A549 (cell line): ENCODE results near the gene SEC61B. TPM values are rescaled to one million over a fixed set of nuclear protein-coding genes. Genes with fewer than 3 reads are reported as not detected.
"Not testable (repeated sequence)": the region's sequence is repeated elsewhere in the genome, so short reads cannot be mapped to it uniquely, and the experiment has no call there.

ENCODE experiments used
- ATAC-seq, 2 experiments: fragments of 200-7000 bp in 1 of 2; fragments of >200 bp in 1 of 2; cut with Nextera tagmentation in 1 of 2; cut with Tn5 transposase in 1 of 2; 3 replicates each; pipeline versions ENCODE4 v1.8.0 to v1.9.1; 2018 to 2020; ENCODE audit warnings: mild to moderate bottlenecking in 1 of 2, moderate library complexity in 1 of 2
- CTCF ChIA-PET: fragments of 300-600 bp; sonication (Branson Sonifier 250); formaldehyde crosslinking; extraction: SDS; loops from one replicate; lab custom pipeline; 2021; ENCODE audit warnings: antibody characterized with exemption, inconsistent platforms; lab: Yijun Ruan, JAX
- POLR2A ChIA-PET: fragments of 350-600 bp; formaldehyde crosslinking; extraction: SDS; loops from one replicate; lab custom pipeline; 2021; ENCODE audit warnings: antibody characterized with exemption, inconsistent platforms; lab: Yijun Ruan, JAX
- DNase-seq, 2 experiments: peaks; one replicate each; pipeline versions ENCODE4 v3.0.0 to v3.0.0-alpha.2; 2011 to 2016; ENCODE audit warnings: low read depth in 1 of 2, low spot score in 1 of 2
- FAIRE-seq: peaks from 2 replicates; lab custom pipeline; 2011; peaks lifted over from hg19 to GRCh38; lab: Jason Lieb, UNC
- H3K27ac ChIP-seq, 2 experiments: fragments of >200 bp; sonication (Bioruptor Twin); formaldehyde crosslinking; 3 replicates each; pipeline ENCODE4 v1.5.1; 2016 to 2017
- H3K4me1 ChIP-seq: fragments of >200 bp; sonication (Bioruptor Twin); formaldehyde crosslinking; 3 replicates; pipeline ENCODE4 v1.6.1; 2016
- H3K4me2 ChIP-seq: fragments of >200 bp; sonication (Bioruptor Twin); formaldehyde crosslinking; 3 replicates; pipeline ENCODE4 v1.6.1; 2016
- H3K4me3 ChIP-seq: fragments of >200 bp; sonication (Bioruptor Twin); formaldehyde crosslinking; 3 replicates; pipeline ENCODE4 v1.5.1; 2016
- H3K9me3 ChIP-seq: fragments of >200 bp; sonication (Bioruptor Twin); formaldehyde crosslinking; 3 replicates; pipeline ENCODE4 v1.6.1; 2016
- CBX8 ChIP-seq: fragments of 200-600 bp; sonication (generic); IDR thresholded peaks from 2 replicates; pipeline ENCODE4 v1.6.1; 2016
- CEBPB ChIP-seq, 2 experiments: fragments of >200 bp in 1 of 2; sonication (Bioruptor Twin) in 1 of 2; formaldehyde crosslinking in 1 of 2; IDR thresholded peaks; 2 replicates each; pipeline ENCODE4 v1.6.1; 2012 to 2016
- CHD2 ChIP-seq: fragments of 150-350 bp; IDR thresholded peaks from 2 replicates; pipeline ENCODE4 v1.6.1; 2014; ENCODE audit warnings: low read length; ENCODE audit not compliant: partially characterized antibody
- FOSL2 ChIP-seq, 2 experiments: fragments of 450-650 bp in 1 of 2; fragments of >200 bp in 1 of 2; sonication (Bioruptor Twin) in 1 of 2; formaldehyde crosslinking; IDR thresholded peaks; 2 replicates each; pipeline versions ENCODE4 v1.5.0 to v1.6.1; 2016 to 2020; ENCODE audit warnings: mild to moderate bottlenecking in 1 of 2, moderate library complexity in 1 of 2
- HOXB5 ChIP-seq: fragments of 250-450 bp; sonication (Bioruptor Pico); IDR thresholded peaks from 2 replicates; pipeline ENCODE4 v1.5.0; 2020; ENCODE audit warnings: mild to moderate bottlenecking, moderate library complexity
- NPAS2 ChIP-seq: fragments of 250-450 bp; sonication (Bioruptor Pico); IDR thresholded peaks from 2 replicates; pipeline ENCODE4 v1.8.0; 2022; ENCODE audit warnings: mild to moderate bottlenecking, moderate library complexity, borderline replicate concordance
- NR3C1 ChIP-seq: fragments of >200 bp; sonication (Bioruptor Twin); formaldehyde crosslinking; IDR thresholded peaks from 3 replicates; pipeline ENCODE4 v1.6.1; 2017
- PHF8 ChIP-seq: fragments of 200-600 bp; sonication (generic); IDR thresholded peaks from 2 replicates; pipeline ENCODE4 v1.6.1; 2016; ENCODE audit warnings: low read depth, mild to moderate bottlenecking, antibody characterized with exemption, moderate library complexity, borderline replicate concordance
- RCOR1 ChIP-seq: fragments of 150-350 bp; IDR thresholded peaks from 2 replicates; pipeline ENCODE4 v1.6.1; 2014; ENCODE audit warnings: antibody characterized with exemption, low read length, low read depth
- RNF2 ChIP-seq: fragments of 200-600 bp; sonication (generic); IDR thresholded peaks from 2 replicates; pipeline ENCODE4 v1.6.1; 2016; ENCODE audit warnings: low read depth, mild to moderate bottlenecking, antibody characterized with exemption, moderate library complexity, borderline replicate concordance
- SREBF2 ChIP-seq: fragments of 450-650 bp; IDR thresholded peaks from 2 replicates; pipeline ENCODE4 v1.6.1; 2014; ENCODE audit warnings: mild to moderate bottlenecking, moderate library complexity
- TFCP2L1 ChIP-seq: fragments of 250-450 bp; sonication (Bioruptor Pico); IDR thresholded peaks from 2 replicates; pipeline ENCODE4 v1.5.0; 2021; ENCODE audit warnings: mild to moderate bottlenecking
- WGBS: methylation state at CpG from one replicate; pipeline ENCODE4 v1.1.6; 2017; ENCODE audit errors: missing lambda C conversion rate; 5-methylcytosine and 5-hydroxymethylcytosine counted together
- polyA plus RNA-seq, 4 experiments: library from polyadenylated mRNA; depleted of rRNA in 3 of 4; stranded (reverse); fragments of >200 nt; fragmentation: RNase III in 1 of 4; extraction: RNeasy Plus Mini Kit Qiagen cat#74134 plus additional on column Dnase treatment in 1 of 4; gene quantifications; 2 replicates in 3 of 4; 3 replicates in 1 of 4; pipeline ENCODE4 v1.2.3, GENCODE V29; 2011 to 2017
- TF ChIP-seq, protein P1 (sequence below): IDR thresholded peaks from 2 replicates; pipeline ENCODE4 v1.6.1; 2012
- TF ChIP-seq, protein P2 (sequence below): fragments of >200 bp; sonication (Bioruptor Twin); formaldehyde crosslinking; IDR thresholded peaks from 2 replicates; pipeline ENCODE4 v1.6.1; 2016
- TF ChIP-seq, protein P3 (sequence below): fragments of 250-450 bp; sonication (Bioruptor Pico); IDR thresholded peaks from 2 replicates; pipeline ENCODE4 v1.5.0; 2020; ENCODE audit warnings: low read depth, mild to moderate bottlenecking, moderate library complexity

SEC61B gene
- polyA plus RNA-seq, 2 of the 4 experiments (the other 2 are of a cell fraction), result 194 to 275 TPM

DNA sequence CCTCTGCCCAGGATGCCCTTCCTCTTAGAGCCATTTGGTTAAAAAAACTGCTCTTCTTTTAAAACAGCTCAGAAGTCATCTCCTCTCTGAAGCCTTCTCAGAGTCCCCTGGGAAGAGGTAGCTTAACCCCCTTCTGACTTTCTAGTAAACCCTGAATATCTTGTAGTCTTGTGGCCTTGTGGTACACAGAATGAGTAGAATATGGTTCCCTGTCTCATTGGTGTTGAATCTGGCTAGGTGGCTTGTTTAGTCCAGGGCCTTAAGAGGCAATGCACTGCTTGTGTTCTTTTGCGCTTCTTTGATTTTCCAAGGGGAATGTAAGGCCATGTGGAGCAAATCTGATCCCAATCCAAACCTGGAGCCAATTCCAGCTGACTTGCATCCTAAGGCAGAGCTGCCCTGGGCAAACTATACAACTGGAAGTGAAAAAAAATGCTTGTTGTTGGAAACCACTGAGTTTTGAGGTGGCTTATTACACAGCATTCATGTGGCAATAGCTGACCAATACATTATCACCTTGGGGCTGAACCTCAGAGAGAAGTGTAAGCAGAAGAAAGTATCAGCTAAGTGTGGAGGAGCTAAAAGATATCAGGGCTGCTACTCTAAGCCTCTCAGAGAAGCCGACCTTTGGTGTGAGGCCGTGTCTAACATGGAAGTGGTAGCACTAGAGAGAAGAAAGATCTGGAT is 31.3 kb upstream of the SEC61B start:
- Histone ChIP-seq H3K9me3 (no peaks in the 10 kb centered on the region), H3K27ac (no peak overlapping the region), H3K4me3 (no peak overlapping the region), H3K4me1 (no peaks in the 10 kb centered on the region), H3K4me2 (no peak overlapping the region)
- ChIA-PET POLR2A (no interaction called here), CTCF (no interaction called here)
- ATAC-seq (no peak), FAIRE-seq (no peak), DNase-seq (no peak)
- 33% methylated on average over 3 of the region's 3 CpGs for WGBS
- TF ChIP-seq CHD2 (no peak), SREBF2 (no peak), HOXB5 (CRISPR knock-in tag) (no peak)
- TF ChIP-seq, protein P1, sequence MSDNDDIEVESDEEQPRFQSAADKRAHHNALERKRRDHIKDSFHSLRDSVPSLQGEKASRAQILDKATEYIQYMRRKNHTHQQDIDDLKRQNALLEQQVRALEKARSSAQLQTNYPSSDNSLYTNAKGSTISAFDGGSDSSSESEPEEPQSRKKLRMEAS, result no peak

DNA sequence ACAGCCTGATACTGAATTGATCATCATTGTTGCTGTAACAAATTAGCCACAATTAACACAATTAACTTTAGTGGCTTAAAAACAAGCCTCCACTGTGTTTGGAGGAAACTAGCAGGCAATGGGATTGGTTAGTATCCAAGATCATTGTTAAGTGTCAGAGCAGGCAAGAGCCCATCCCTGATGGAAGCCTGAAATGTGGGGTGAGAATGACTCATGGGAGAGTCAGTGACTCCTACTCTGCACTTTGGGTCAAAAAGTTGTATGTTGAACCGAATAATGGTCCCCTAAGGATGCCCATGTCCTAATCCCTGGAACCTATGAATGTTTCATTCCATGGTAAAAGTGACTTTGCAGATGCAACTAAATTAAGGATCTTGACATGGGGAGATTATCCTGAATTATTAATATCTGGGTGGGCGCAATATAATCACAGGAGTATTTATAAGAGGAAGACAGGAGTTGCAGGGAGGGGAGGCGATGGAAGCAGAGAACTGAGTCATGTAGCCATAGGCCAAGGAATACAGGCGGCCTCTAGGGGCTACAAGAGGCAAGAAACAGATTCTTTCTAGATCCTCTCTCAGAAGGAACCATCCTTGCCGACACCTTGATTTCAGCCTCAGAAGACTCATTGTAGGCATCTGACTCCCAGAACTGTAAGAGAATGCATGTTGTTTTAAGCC is 29.2 kb upstream of the SEC61B start:
- 33% methylated on average over 5 of the region's 5 CpGs for WGBS
- peak; percentile 43 to 73; a peak in 3 of 6 replicates for ATAC-seq
- POLR2A ChIA-PET, result no interaction called here

DNA sequence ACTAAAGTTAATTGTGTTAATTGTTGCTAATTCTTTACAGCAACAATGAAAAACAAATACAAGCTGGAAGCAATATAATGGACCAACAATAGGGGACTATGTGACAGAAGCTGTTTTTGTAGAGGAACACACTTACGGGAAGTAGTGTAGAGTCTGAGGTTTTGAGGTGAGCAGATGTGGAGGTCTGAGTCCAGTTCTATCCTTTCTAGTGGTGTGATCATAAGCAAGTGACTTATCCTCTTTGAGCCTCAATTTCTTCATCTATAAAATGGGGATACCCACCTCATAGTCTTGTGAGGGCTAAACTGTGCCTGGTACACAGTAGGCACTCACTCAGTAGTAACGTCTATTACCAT is 28.6 kb upstream of the SEC61B start:
- H3K4me2 ChIP-seq, result no peak overlapping the region
- ChIA-PET CTCF (interaction anchor here (8.0 kb wide), 1 partner anchor 7 kb away, joined by 66 read pairs; no protein-coding TSS in a partner anchor), POLR2A (no interaction called here)
- no peak for DNase-seq
- H3K27ac ChIP-seq, result no peak overlapping the region
- no peaks in the 10 kb centered on the region for H3K9me3 ChIP-seq
- no peak for FAIRE-seq
- no peaks in the 10 kb centered on the region for H3K4me1 ChIP-seq
- no peak overlapping the region for H3K4me3 ChIP-seq
- TF ChIP-seq NR3C1 (no peak), CEBPB (IDR thresholded peaks at IDR 0.05) (no peak), CBX8 (no peak), PHF8 (no peak), NPAS2 (CRISPR knock-in tag) (no peak), RCOR1 (no peak)
- TF ChIP-seq, protein P2, sequence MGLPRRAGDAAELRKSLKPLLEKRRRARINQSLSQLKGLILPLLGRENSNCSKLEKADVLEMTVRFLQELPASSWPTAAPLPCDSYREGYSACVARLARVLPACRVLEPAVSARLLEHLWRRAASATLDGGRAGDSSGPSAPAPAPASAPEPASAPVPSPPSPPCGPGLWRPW, result no peak
- TF ChIP-seq, protein P3, sequence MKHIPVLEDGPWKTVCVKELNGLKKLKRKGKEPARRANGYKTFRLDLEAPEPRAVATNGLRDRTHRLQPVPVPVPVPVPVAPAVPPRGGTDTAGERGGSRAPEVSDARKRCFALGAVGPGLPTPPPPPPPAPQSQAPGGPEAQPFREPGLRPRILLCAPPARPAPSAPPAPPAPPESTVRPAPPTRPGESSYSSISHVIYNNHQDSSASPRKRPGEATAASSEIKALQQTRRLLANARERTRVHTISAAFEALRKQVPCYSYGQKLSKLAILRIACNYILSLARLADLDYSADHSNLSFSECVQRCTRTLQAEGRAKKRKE (CRISPR knock-in tag), result no peak
- no peak for ATAC-seq
- 49% methylated on average over 2 of the region's 2 CpGs for WGBS

More for the DNA sequence above, 29.2 kb upstream of the SEC61B start:
- peak in 1 of 2 experiments; percentile 18 for DNase-seq
- TF ChIP-seq FOSL2 (IDR thresholded peaks at IDR 0.05) (no peak), FOSL2 (CRISPR knock-in tag; IDR thresholded peaks at IDR 0.05) (0 out of 2 replicates have a peak, but pooled peaks have one; percentile 15), TFCP2L1 (no peak), RNF2 (no peak)
- TF ChIP-seq, all 56 proteins: peak for 1
- Histone ChIP-seq H3K9me3 (no peaks in the 10 kb centered on the region), H3K27ac (no peak overlapping the region), H3K4me1 (no peaks in the 10 kb centered on the region), H3K4me3 (no peak overlapping the region), H3K4me2 (no peak overlapping the region)
- FAIRE-seq, result no peak
- CTCF ChIA-PET, result interaction anchor here (8.0 kb wide), 1 partner anchor 6 kb away, joined by 66 read pairs; no protein-coding TSS in a partner anchor

DNA sequence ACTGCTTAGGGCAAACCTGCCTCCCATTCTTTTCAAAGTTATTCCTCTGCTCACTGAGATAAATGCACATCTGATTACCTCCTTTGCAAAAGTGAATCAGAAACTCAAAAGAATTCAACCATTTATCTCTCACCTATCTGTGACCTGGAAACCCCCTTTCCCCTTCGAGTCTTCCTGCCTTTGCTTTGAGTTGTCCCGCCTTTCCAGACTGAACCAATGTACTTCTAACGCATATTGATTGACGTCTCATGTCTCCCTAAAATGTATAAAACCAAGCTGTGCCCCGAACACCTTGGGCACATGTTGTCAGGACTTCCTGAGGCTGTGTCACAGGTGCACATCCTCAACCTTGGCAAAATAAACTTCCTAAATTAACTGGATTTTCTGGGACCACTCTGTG is 25.6 kb upstream of the SEC61B start:
- ATAC-seq, H3K4me2 ChIP-seq, H3K27ac ChIP-seq, H3K4me1 ChIP-seq, DNase-seq, POLR2A ChIA-PET, FAIRE-seq, H3K4me3 ChIP-seq, H3K9me3 ChIP-seq: not testable (repeated sequence)
- CTCF ChIA-PET, result interaction anchor here (8.0 kb wide), 1 partner anchor 10 kb away, joined by 66 read pairs; no protein-coding TSS in a partner anchor
- WGBS, result 28% methylated on average over 5 of the region's 5 CpGs
